H1 (cell line): ENCODE data around the gene EAPP. TPM values are rescaled to one million over a fixed set of nuclear protein-coding genes. Genes with fewer than 3 reads are reported as not detected.
"Not testable (repeated sequence)": the region's sequence is repeated elsewhere in the genome, so short reads cannot be mapped to it uniquely, and the experiment has no call there.

Source experiments
- CTCF ChIA-PET: fragments of 300-600 bp; sonication (Branson Sonifier 250); formaldehyde crosslinking; loops from one replicate; lab custom pipeline; 2021; ENCODE audit not compliant: partially characterized antibody; lab: Charles Lee
- POLR2A ChIA-PET: fragments of 300-600 bp; sonication (Branson Sonifier 250); formaldehyde crosslinking; loops from one replicate; lab custom pipeline; 2021; ENCODE audit warnings: inconsistent platforms; ENCODE audit not compliant: partially characterized antibody; lab: Charles Lee
- DNase-seq, 2 experiments: peaks; one replicate each; pipeline versions ENCODE4 v3.0.0 to v3.0.0-alpha.2; 2010 to 2022; ENCODE audit warnings: low spot score in 2 of 2, low read depth in 1 of 2, mixed read lengths in 1 of 2
- FAIRE-seq: peaks from 2 replicates; lab custom pipeline; 2011; peaks lifted over from hg19 to GRCh38; lab: Jason Lieb, UNC
- H2AFZ ChIP-seq: 2 replicates; pipeline ENCODE4 v1.8.1; 2012; ENCODE audit warnings: low read length, inconsistent platforms
- H2AK5ac ChIP-seq: 2 replicates; pipeline ENCODE4 v1.6.1; 2013; ENCODE audit warnings: low read depth, low read length
- H2BK120ac ChIP-seq: replicated peaks from 2 replicates; pipeline ENCODE3; 2013; ENCODE audit warnings: low read depth, low read length, inconsistent platforms
- H2BK12ac ChIP-seq: 2 replicates; pipeline ENCODE4 v1.6.1; 2013; ENCODE audit warnings: low read depth, low read length
- H2BK15ac ChIP-seq: 2 replicates; pipeline ENCODE4 v1.6.1; 2013; ENCODE audit warnings: low read length
- H2BK20ac ChIP-seq: 2 replicates; pipeline ENCODE4 v1.6.1; 2013; ENCODE audit warnings: low read length
- H2BK5ac ChIP-seq: 2 replicates; pipeline ENCODE4 v1.6.1; 2013; ENCODE audit warnings: low read depth, low read length
- H3K14ac ChIP-seq: 2 replicates; pipeline ENCODE4 v1.6.1; 2013; ENCODE audit warnings: inconsistent platforms; ENCODE audit not compliant: insufficient read length
- H3K18ac ChIP-seq: 2 replicates; pipeline ENCODE4 v1.6.1; 2013; ENCODE audit warnings: low read length; ENCODE audit errors: extremely low read depth
- H3K23ac ChIP-seq: 2 replicates; pipeline ENCODE4 v1.6.1; 2013; ENCODE audit warnings: inconsistent platforms; ENCODE audit not compliant: insufficient read length
- H3K23me2 ChIP-seq: 2 replicates; pipeline ENCODE4 v1.6.1; 2013; ENCODE audit warnings: low read depth, low read length
- H3K27ac ChIP-seq: 2 replicates; pipeline ENCODE4 v1.6.1; 2011; ENCODE audit warnings: low read depth, low read length, inconsistent platforms
- H3K27me3 ChIP-seq, 4 experiments: replicated peaks in 1 of 4; 1 replicate in 1 of 4; 2 replicates in 3 of 4; pipeline versions ENCODE4 v1.6.1 to v1.8.1; 2011 to 2013; ENCODE audit warnings: low read length in 3 of 4, mild to moderate bottlenecking in 3 of 4, inconsistent platforms in 2 of 4, mixed read lengths in 2 of 4, moderate library complexity in 1 of 4; ENCODE audit not compliant: control insufficient read depth in 3 of 4, insufficient read depth in 3 of 4; ENCODE audit errors: extremely low read depth in 1 of 4
- H3K36me3 ChIP-seq, 4 experiments: 2 replicates each; pipeline versions ENCODE4 v1.6.1 to v1.8.1; 2011 to 2013; ENCODE audit warnings: mild to moderate bottlenecking in 4 of 4, low read length in 3 of 4, moderate library complexity in 2 of 4, control low read depth in 1 of 4, inconsistent platforms in 1 of 4; ENCODE audit not compliant: insufficient read depth in 4 of 4, control insufficient read depth in 2 of 4
- H3K4ac ChIP-seq: replicated peaks from 2 replicates; pipeline ENCODE3; 2013; ENCODE audit warnings: low read length, low read depth, mixed read lengths, inconsistent platforms; ENCODE audit not compliant: insufficient read length
- H3K4me1 ChIP-seq, 4 experiments: replicated peaks in 1 of 4; 1 replicate in 1 of 4; 2 replicates in 3 of 4; pipeline versions ENCODE4 v1.6.1 to v1.8.1; 2011 to 2013; ENCODE audit warnings: low read length in 3 of 4, inconsistent platforms in 2 of 4, mixed read lengths in 1 of 4; ENCODE audit not compliant: insufficient read depth in 4 of 4, control insufficient read depth in 3 of 4
- H3K4me2 ChIP-seq, 2 experiments: 2 replicates each; pipeline versions ENCODE4 v1.6.1 to v1.8.1; 2011 to 2013; ENCODE audit warnings: low read depth in 2 of 2, low read length in 2 of 2, control low read depth in 1 of 2, inconsistent platforms in 1 of 2, mild to moderate bottlenecking in 1 of 2; ENCODE audit not compliant: insufficient read depth in 1 of 2
- H3K4me3 ChIP-seq, 4 experiments: fragments of 200-600, 300-600 bp in 1 of 4; sonication (generic), shearing (Covaris generic), sonication (Bioruptor Twin) in 1 of 4; 2 replicates each; pipeline versions ENCODE4 v1.5.1 to v1.8.1; 2011 to 2016; ENCODE audit warnings: low read length in 4 of 4, low read depth in 3 of 4, control low read depth in 2 of 4, inconsistent platforms in 2 of 4, mild to moderate bottlenecking in 2 of 4, mixed read lengths in 1 of 4, moderate library complexity in 1 of 4; ENCODE audit not compliant: insufficient read depth in 2 of 4; ENCODE audit errors: extremely low read depth in 1 of 4
- H3K56ac ChIP-seq: replicated peaks from 2 replicates; pipeline ENCODE3; 2013; ENCODE audit warnings: low read depth, mild to moderate bottlenecking, mixed read lengths, low read length, inconsistent platforms; ENCODE audit not compliant: insufficient read length
- H3K79me1 ChIP-seq: 2 replicates; pipeline ENCODE4 v1.6.1; 2013; ENCODE audit warnings: low read depth, low read length, control low read depth
- H3K79me2 ChIP-seq, 2 experiments: 2 replicates each; pipeline versions ENCODE4 v1.6.1 to v1.8.1; 2012 to 2013; ENCODE audit warnings: low read length in 2 of 2, mild to moderate bottlenecking in 2 of 2, inconsistent platforms in 1 of 2; ENCODE audit not compliant: insufficient read depth in 2 of 2, control insufficient read depth in 1 of 2
- H3K9ac ChIP-seq, 4 experiments: replicated peaks in 1 of 4; 1 replicate in 1 of 4; 2 replicates in 3 of 4; pipeline versions ENCODE4 v1.6.1 to v1.8.1; 2011 to 2013; ENCODE audit warnings: low read depth in 3 of 4, low read length in 3 of 4, control low read depth in 2 of 4, mild to moderate bottlenecking in 2 of 4, moderate library complexity in 2 of 4, inconsistent platforms in 1 of 4; ENCODE audit errors: extremely low read depth in 1 of 4
- H3K9me3 ChIP-seq, 2 experiments: 2 replicates each; pipeline versions ENCODE4 v1.6.1 to v1.8.1; 2012 to 2013; ENCODE audit warnings: mild to moderate bottlenecking in 2 of 2, moderate library complexity in 2 of 2, control low read depth in 1 of 2, inconsistent platforms in 1 of 2, low read depth in 1 of 2, low read length in 1 of 2, mixed read lengths in 1 of 2; ENCODE audit not compliant: insufficient read depth in 2 of 2
- H4K20me1 ChIP-seq, 2 experiments: replicated peaks in 1 of 2; 2 replicates each; pipeline versions ENCODE3 to v1.8.1; 2011 to 2013; ENCODE audit warnings: inconsistent platforms in 2 of 2, low read length in 2 of 2, mild to moderate bottlenecking in 1 of 2; ENCODE audit not compliant: insufficient read depth in 2 of 2, control insufficient read depth in 1 of 2
- H4K5ac ChIP-seq: 2 replicates; pipeline ENCODE4 v1.6.1; 2013; ENCODE audit warnings: low read length, low read depth, mixed read lengths, inconsistent platforms; ENCODE audit not compliant: insufficient read length
- H4K8ac ChIP-seq: 2 replicates; pipeline ENCODE4 v1.8.0; 2013; ENCODE audit warnings: mild to moderate bottlenecking, moderate library complexity, low read length, inconsistent platforms; ENCODE audit not compliant: insufficient read depth; ENCODE audit errors: extremely low read depth
- H4K91ac ChIP-seq: replicated peaks from 2 replicates; pipeline ENCODE3; 2013; ENCODE audit warnings: low read length, mixed read lengths, inconsistent platforms; ENCODE audit not compliant: insufficient read length
- CHD2 ChIP-seq: IDR thresholded peaks from 2 replicates; pipeline ENCODE4 v1.6.1; 2012; ENCODE audit warnings: low read length, improper control_type of control experiment
- RAD21 ChIP-seq, 2 experiments: IDR thresholded peaks in 1 of 2; conservative IDR thresholded peaks in 1 of 2; 2 replicates each; pipeline ENCODE4 v1.6.1; 2011; ENCODE audit warnings: low read depth in 2 of 2, low read length in 2 of 2, improper control_type of control experiment in 1 of 2, inconsistent platforms in 1 of 2, mild to moderate bottlenecking in 1 of 2, moderate library complexity in 1 of 2
- SIRT6 ChIP-seq: IDR thresholded peaks from one replicate; pipeline ENCODE4 v1.7.1; 2012; ENCODE audit warnings: low read length, inconsistent platforms
- WGBS, 2 experiments: shearing (Covaris generic) in 1 of 2; methylation state at CpG; one replicate each; pipeline versions ENCODE4 v1.1.6 to v1.1.7; 2013 to 2015; ENCODE audit warnings: low lambda C conversion rate in 2 of 2, mixed read lengths in 2 of 2, inconsistent platforms in 1 of 2, low coverage in 1 of 2, missing lambda C conversion rate in 1 of 2; ENCODE audit not compliant: insufficient replicate concordance in 2 of 2, insufficient coverage in 1 of 2, insufficient read length in 1 of 2; ENCODE audit errors: extremely low coverage in 1 of 2, missing lambda C conversion rate in 1 of 2; 5-methylcytosine and 5-hydroxymethylcytosine counted together
- polyA plus RNA-seq, 7 experiments: library from polyadenylated mRNA; depleted of rRNA in 3 of 7; stranded (reverse) in 5 of 7; unstranded in 2 of 7; fragments of >200 nt in 5 of 7; fragments of 200-250 nt in 2 of 7; gene quantifications; 1 replicate in 5 of 7; 2 replicates in 1 of 7; 4 replicates in 1 of 7; pipeline versions ENCODE4 v1.2.1 to v1.2.3, GENCODE V29; 2011 to 2013; ENCODE audit warnings: missing spikeins in 2 of 7, mixed read lengths in 2 of 7
- total RNA-seq: library from RNA; stranded (reverse); fragmentation: NEBNext Ultra II Directional; extraction: Animal tissue kit (Norgen Biotek cat#: 25700); gene quantifications from 2 replicates; pipeline ENCODE4 v1.2.1, GENCODE V29; 2021

The EAPP gene
- total and polyA plus RNA-seq, 2 of the 8 experiments (the other 6 are each of a cell fraction or from before 2014, with no cell fraction given), result 18.3 to 28.7 TPM

- TF ChIP-seq CHD2 (no peak), SIRT6 (no peak), RAD21 (IDR thresholded peaks at IDR 0.05 in 1 of 2, conservative IDR thresholded peaks at IDR 0.05 in 1 of 2; ENCODE audit: low read depth in 2 of 2, low read length in 2 of 2) (no peak)
Measured at GRCh38 chr14:34554540-34555250, 15.2 kb upstream of the EAPP start (continued).

DNA sequence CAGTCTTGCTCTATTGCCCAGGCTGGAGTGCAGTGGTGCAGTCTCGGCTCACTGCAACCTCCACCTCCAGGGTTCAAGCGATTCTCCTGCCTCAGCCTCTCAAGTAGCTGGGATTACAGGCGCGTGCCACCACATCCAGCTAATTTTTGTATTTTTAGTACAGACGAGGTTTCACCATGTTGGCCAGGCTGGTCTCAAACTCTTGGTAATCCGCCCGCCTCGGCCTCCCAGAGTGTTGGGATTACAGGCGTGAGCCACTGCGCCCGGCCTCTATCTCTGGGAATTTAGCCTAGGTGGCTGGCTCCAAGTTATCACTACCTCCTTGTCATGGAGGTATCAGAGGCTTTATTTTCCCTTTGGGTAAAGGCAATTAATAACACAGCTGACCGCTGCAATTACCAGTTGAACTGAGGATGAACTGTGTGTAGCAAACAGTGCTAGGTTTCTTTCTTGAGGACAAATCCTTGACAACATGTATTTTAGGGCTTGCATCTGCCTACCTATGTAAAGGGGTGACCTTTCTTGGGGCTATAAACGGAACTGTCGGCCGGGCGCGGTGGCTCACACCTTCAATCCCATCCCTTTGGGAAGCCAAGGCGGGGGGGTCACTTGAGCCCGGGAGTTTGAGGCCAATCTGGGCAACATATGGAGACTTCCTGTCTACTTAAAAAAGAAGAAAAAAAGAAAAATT, 9.9 kb upstream of the EAPP start:
- H3K9ac ChIP-seq, H3K36me3 ChIP-seq, CTCF ChIA-PET, H2AK5ac ChIP-seq, H3K23me2 ChIP-seq, H3K14ac ChIP-seq, H3K4ac ChIP-seq, H4K8ac ChIP-seq, H4K20me1 ChIP-seq, H3K56ac ChIP-seq, H3K4me2 ChIP-seq, H2BK5ac ChIP-seq, DNase-seq, H2BK120ac ChIP-seq, H3K4me1 ChIP-seq, H3K79me2 ChIP-seq, H2BK15ac ChIP-seq, H3K79me1 ChIP-seq, H3K27ac ChIP-seq, H3K4me3 ChIP-seq, H4K5ac ChIP-seq, H2BK20ac ChIP-seq, H3K18ac ChIP-seq, H4K91ac ChIP-seq, H3K27me3 ChIP-seq, FAIRE-seq, H3K23ac ChIP-seq, H3K9me3 ChIP-seq, H2BK12ac ChIP-seq, H2AFZ ChIP-seq: not testable (repeated sequence)
- POLR2A ChIA-PET, result interaction anchor here (1.0 kb wide), 1 partner anchor 11 kb away, joined by 3 read pairs; no protein-coding TSS in a partner anchor
- WGBS, 2 experiments, result 91% methylated on average over 19 of the region's 19 CpGs; no CpG with 5 or more reads in 1 of the 2 experiments
